Melanocyte of skin (primary cell): ENCODE measurements around the gene C1QB. TPM values are rescaled to one million over a fixed set of nuclear protein-coding genes. Genes with fewer than 3 reads are reported as not detected.

Experiments used
- small RNA-seq, 2 donors: library from RNA; depleted of rRNA; stranded (forward); fragments of <200 nt; gene quantifications; one replicate each; pipeline ENCODE3, GENCODE V24; 2012
- total RNA-seq, 2 donors: library from RNA; depleted of rRNA; stranded (reverse); fragments of >200 nt; gene quantifications; 2 replicates each; pipeline ENCODE4 v1.2.3, GENCODE V29; 2012

C1QB gene
- not detected for total RNA-seq

GRCh38 chr1:22652881-22653316 lies at the start of gene C1QB:
TSS of gene C1QB (plus strand) at chr1:22653236. CDS start at chr1:22659463, 6,227 bp downstream.

GRCh38 chr1:22636353-22636752 lies 16.7 kb upstream of the C1QB start, which contains the start of gene C1QA:
TSS of gene C1QA (plus strand) at chr1:22636628. CDS start at chr1:22637617, 989 bp downstream.

GRCh38 chr1:22643381-22643780 lies 9.7 kb upstream of the C1QB start, which contains the start of gene C1QC:
TSS of gene C1QC (plus strand) at chr1:22643633. CDS start at chr1:22644024, 391 bp downstream.

GRCh38 chr1:22710701-22711049 lies 57.6 kb downstream of the C1QB start, which contains the start of gene EPHB2:
TSS of gene EPHB2 (plus strand) at chr1:22710839. CDS start at chr1:22710983, 144 bp downstream.

Small RNA genes lying within 50 kb of the gene (small RNA-seq; reads per million reads assigned to genes)
- gene MIR6127 = 0 reads per million in 2 donors

Other genes starting within 250 kb of the C1QB start
- gene ZBTB40, start 201.4 kb upstream of the C1QB start, total RNA-seq = 10 to 100 TPM; 18.3 to 18.6 TPM
- gene EPHA8, start 89.7 kb upstream of the C1QB start, total RNA-seq = under 1 TPM in 1 of 2 donors, not detected in 1; under 0.01 TPM
- not detected for gene C1QA, start 16.6 kb upstream of the C1QB start, total RNA-seq
- gene C1QC, start 9.6 kb upstream of the C1QB start, total RNA-seq = not detected
- under 1 TPM; under 0.01 TPM for gene EPHB2, start 57.6 kb downstream of the C1QB start, total RNA-seq